ENCODE measurements around the gene TNMD.

DNA sequence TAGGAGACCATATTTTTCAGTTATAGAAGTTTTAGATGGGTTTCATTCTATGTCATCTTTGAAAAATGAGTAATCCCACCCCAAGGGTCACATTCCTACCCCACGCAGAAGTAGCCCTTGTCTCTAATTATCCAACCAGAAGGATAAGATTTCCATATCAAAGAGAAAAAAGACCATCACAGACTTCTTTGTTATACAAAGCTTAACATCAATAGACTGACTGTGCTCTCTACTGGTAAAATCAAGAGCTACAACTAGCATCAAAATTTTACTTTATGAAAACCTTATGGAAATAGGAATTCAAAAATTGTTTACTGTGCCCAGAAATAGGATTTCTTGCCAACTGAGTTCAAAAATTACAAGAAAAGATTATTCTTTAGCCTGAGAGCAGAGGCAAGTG, 24.9 kb downstream of the TNMD start:
- TF ChIP-seq, protein P1, sequence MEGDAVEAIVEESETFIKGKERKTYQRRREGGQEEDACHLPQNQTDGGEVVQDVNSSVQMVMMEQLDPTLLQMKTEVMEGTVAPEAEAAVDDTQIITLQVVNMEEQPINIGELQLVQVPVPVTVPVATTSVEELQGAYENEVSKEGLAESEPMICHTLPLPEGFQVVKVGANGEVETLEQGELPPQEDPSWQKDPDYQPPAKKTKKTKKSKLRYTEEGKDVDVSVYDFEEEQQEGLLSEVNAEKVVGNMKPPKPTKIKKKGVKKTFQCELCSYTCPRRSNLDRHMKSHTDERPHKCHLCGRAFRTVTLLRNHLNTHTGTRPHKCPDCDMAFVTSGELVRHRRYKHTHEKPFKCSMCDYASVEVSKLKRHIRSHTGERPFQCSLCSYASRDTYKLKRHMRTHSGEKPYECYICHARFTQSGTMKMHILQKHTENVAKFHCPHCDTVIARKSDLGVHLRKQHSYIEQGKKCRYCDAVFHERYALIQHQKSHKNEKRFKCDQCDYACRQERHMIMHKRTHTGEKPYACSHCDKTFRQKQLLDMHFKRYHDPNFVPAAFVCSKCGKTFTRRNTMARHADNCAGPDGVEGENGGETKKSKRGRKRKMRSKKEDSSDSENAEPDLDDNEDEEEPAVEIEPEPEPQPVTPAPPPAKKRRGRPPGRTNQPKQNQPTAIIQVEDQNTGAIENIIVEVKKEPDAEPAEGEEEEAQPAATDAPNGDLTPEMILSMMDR (IDR thresholded peaks at IDR 0.05 in 2 of 3, conservative IDR thresholded peaks at IDR 0.05 in 1 of 3; ENCODE audit: borderline replicate concordance in 1 of 3, insufficient read depth in 1 of 3, low read depth in 2 of 3, low read length in 2 of 3) = no peak; a peak in 1 of 6 replicates
- TF ChIP-seq, protein P2, sequence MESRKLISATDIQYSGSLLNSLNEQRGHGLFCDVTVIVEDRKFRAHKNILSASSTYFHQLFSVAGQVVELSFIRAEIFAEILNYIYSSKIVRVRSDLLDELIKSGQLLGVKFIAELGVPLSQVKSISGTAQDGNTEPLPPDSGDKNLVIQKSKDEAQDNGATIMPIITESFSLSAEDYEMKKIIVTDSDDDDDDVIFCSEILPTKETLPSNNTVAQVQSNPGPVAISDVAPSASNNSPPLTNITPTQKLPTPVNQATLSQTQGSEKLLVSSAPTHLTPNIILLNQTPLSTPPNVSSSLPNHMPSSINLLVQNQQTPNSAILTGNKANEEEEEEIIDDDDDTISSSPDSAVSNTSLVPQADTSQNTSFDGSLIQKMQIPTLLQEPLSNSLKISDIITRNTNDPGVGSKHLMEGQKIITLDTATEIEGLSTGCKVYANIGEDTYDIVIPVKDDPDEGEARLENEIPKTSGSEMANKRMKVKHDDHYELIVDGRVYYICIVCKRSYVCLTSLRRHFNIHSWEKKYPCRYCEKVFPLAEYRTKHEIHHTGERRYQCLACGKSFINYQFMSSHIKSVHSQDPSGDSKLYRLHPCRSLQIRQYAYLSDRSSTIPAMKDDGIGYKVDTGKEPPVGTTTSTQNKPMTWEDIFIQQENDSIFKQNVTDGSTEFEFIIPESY (IDR thresholded peaks at IDR 0.05; ENCODE audit: extremely low read depth, insufficient replicate concordance, low read length) = no peak
- TF ChIP-seq CBX3 (IDR thresholded peaks at IDR 0.05; ENCODE audit: low read depth) (no peak), POLR2A (IDR thresholded peaks at IDR 0.05; ENCODE audit: borderline replicate concordance, extremely low read depth, insufficient read depth, insufficient read length) (no peak), EZH2phosphoT487 (IDR thresholded peaks at IDR 0.05; ENCODE audit: borderline replicate concordance) (no peak), SIN3A (IDR thresholded peaks at IDR 0.05; ENCODE audit: low read depth) (no peak), POLR2AphosphoS5 (IDR thresholded peaks at IDR 0.05; ENCODE audit: low read depth, low read length) (no peak), CEBPB (IDR thresholded peaks at IDR 0.05; ENCODE audit: low read depth) (no peak), TCF7L2 (IDR thresholded peaks at IDR 0.05; ENCODE audit: borderline replicate concordance, extremely low read depth, insufficient read depth, insufficient read length) (no peak), ZNF274 (IDR thresholded peaks at IDR 0.05; ENCODE audit: low read depth, low read length) (no peak), EZH2 (IDR thresholded peaks at IDR 0.05) (no peak)
- TF ChIP-seq, protein P3, sequence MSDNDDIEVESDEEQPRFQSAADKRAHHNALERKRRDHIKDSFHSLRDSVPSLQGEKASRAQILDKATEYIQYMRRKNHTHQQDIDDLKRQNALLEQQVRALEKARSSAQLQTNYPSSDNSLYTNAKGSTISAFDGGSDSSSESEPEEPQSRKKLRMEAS (IDR thresholded peaks at IDR 0.05) = no peak
- TF ChIP-seq, protein P4, sequence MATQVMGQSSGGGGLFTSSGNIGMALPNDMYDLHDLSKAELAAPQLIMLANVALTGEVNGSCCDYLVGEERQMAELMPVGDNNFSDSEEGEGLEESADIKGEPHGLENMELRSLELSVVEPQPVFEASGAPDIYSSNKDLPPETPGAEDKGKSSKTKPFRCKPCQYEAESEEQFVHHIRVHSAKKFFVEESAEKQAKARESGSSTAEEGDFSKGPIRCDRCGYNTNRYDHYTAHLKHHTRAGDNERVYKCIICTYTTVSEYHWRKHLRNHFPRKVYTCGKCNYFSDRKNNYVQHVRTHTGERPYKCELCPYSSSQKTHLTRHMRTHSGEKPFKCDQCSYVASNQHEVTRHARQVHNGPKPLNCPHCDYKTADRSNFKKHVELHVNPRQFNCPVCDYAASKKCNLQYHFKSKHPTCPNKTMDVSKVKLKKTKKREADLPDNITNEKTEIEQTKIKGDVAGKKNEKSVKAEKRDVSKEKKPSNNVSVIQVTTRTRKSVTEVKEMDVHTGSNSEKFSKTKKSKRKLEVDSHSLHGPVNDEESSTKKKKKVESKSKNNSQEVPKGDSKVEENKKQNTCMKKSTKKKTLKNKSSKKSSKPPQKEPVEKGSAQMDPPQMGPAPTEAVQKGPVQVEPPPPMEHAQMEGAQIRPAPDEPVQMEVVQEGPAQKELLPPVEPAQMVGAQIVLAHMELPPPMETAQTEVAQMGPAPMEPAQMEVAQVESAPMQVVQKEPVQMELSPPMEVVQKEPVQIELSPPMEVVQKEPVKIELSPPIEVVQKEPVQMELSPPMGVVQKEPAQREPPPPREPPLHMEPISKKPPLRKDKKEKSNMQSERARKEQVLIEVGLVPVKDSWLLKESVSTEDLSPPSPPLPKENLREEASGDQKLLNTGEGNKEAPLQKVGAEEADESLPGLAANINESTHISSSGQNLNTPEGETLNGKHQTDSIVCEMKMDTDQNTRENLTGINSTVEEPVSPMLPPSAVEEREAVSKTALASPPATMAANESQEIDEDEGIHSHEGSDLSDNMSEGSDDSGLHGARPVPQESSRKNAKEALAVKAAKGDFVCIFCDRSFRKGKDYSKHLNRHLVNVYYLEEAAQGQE (IDR thresholded peaks at IDR 0.05; ENCODE audit: low read depth) = no peak
